ENCODE measurements around the gene GPA33. TPM values are rescaled to one million over a fixed set of nuclear protein-coding genes. Genes with fewer than 3 reads are reported as not detected.
A peak's percentile ranks its signal among the peaks of the same experiment; 100 is the strongest.

Gene GPA33
- polyA plus RNA-seq, 2 of the 4 experiments (the other 2 are of a cell fraction) = not detected

DNA sequence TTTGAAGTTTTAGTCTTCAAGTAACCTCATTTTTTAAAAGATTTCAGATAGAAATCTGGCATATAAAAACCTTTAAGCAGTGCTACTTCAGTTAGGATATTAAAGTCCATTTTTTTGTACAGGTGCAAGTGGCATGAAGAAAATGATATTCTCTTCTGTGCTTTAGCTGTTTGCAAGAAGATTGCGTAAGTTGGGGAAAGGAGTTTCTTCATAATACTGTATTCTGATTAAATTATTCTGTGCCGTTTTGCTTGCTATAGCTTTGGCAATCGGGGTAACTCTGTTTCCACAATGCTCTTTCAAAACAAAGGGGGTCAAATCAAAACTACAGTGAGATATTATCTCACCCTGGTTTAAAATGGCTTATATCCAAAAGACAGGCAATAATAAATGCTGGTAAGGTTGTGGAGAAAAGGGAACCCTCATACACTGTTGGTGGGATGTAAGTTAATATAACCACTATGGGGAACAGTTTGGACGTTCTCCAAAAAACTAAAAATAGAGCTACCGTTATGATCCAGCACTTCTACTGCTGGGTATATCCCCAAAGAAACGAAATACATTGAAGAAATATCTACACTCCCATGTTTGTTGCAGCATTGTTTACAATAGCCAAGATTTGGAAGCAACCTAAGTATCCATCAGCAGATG lies 74.0 kb downstream of the GPA33 start:
- Histone ChIP-seq H3K27ac (no peak overlapping the region), H3K4me3 (no peak overlapping the region), H3K4me1 (no peaks in the 10 kb centered on the region), H3K9me3 (no peaks in the 10 kb centered on the region), H3K4me2 (no peak overlapping the region)
- DNase-seq (ENCODE audit: low read depth in 1 of 2, low spot score in 1 of 2) (no peak), FAIRE-seq (peak; percentile 7), ATAC-seq (no peak)
- no peak for TF ChIP-seq SMC3 (IDR thresholded peaks at IDR 0.05)
- TF ChIP-seq CEBPB (IDR thresholded peaks at IDR 0.05) = peak in 1 of 2 experiments; percentile 25; a peak in 1 of 4 replicates
- POLR2A ChIA-PET = no interaction called here
- WGBS (ENCODE audit: missing lambda C conversion rate) = 23% methylated on average over 6 of the region's 6 CpGs
- CTCF ChIA-PET = no interaction called here

DNA sequence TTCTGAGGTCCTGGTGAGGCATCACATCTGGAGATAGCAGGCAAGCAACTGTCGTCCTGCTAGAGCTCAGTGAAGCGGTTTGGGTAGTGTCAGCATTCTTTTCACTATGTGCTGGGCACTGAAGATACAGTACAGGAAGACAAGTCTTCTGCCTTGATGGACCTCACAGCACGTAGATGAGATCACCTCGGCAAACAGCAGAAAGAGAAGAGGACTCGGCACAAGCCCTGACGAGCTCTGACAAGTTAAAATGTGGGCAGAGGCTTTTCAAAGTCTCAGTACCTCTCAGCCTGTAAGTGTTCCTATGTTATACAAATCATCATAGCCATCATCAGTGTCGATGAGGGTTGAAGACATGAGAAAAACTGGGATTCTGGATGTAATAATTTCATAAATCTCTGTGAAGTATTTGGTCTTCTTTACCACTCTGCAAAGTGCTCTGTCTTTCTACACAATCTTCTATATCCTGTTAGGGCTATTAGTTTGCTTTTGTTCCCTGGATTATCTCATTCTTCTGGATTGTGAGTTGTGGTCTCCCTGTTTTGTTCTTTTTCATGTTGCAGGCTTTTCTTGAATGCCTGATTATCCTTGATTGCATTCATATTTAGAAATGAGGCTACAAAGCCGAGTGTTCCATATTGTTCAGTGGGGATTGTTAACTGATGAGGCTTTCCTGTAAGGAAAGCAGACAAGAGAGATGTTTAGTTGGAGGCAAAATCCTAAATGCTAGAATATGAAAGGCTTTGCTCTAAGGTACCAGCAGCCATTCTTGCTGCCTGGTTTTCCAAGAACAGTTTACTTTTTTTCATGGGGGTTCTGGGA lies 76.9 kb downstream of the GPA33 start:
- Histone ChIP-seq H3K4me1 (no peaks in the 10 kb centered on the region), H3K4me2 (no peak overlapping the region), H3K4me3 (no peak overlapping the region), H3K27ac (no peak overlapping the region), H3K9me3 (no peaks in the 10 kb centered on the region)
- WGBS (ENCODE audit: missing lambda C conversion rate) = 1% methylated on average over 8 of the region's 8 CpGs
- FAIRE-seq = no peak
- no peak for ATAC-seq
- CTCF ChIA-PET = interaction anchor here (1.5 kb wide), 1 partner anchor 10 kb away, joined by 4 read pairs; no protein-coding TSS in a partner anchor
- TF ChIP-seq MAZ (IDR thresholded peaks at IDR 0.05; ENCODE audit: borderline replicate concordance, low read depth, low read length) (no peak), ZFP36 (IDR thresholded peaks at IDR 0.05; ENCODE audit: borderline replicate concordance, partially characterized antibody) (no peak), FOSL2 (IDR thresholded peaks at IDR 0.05) (no peak), FOSL2 (CRISPR knock-in tag; IDR thresholded peaks at IDR 0.05) (no peak), HEYL (CRISPR knock-in tag; IDR thresholded peaks at IDR 0.05) (no peak), CBX8 (IDR thresholded peaks at IDR 0.05) (no peak), HOXA7 (CRISPR knock-in tag; IDR thresholded peaks at IDR 0.05) (no peak), NPAS2 (CRISPR knock-in tag; IDR thresholded peaks at IDR 0.05; ENCODE audit: borderline replicate concordance) (no peak), SMC3 (IDR thresholded peaks at IDR 0.05) (no peak), FOSB (CRISPR knock-in tag; IDR thresholded peaks at IDR 0.05) (no peak), ZNF302 (CRISPR knock-in tag; IDR thresholded peaks at IDR 0.05) (no peak), FOXS1 (CRISPR knock-in tag; IDR thresholded peaks at IDR 0.05) (no peak), ZSCAN20 (CRISPR knock-in tag; IDR thresholded peaks at IDR 0.05) (no peak), MAFK (IDR thresholded peaks at IDR 0.05; ENCODE audit: partially characterized antibody) (no peak), HOXB13 (CRISPR knock-in tag; IDR thresholded peaks at IDR 0.05; ENCODE audit: low read depth) (no peak)
- TF ChIP-seq, protein P1, sequence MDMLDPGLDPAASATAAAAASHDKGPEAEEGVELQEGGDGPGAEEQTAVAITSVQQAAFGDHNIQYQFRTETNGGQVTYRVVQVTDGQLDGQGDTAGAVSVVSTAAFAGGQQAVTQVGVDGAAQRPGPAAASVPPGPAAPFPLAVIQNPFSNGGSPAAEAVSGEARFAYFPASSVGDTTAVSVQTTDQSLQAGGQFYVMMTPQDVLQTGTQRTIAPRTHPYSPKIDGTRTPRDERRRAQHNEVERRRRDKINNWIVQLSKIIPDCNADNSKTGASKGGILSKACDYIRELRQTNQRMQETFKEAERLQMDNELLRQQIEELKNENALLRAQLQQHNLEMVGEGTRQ (IDR thresholded peaks at IDR 0.05) = no peak
- TF ChIP-seq, protein P2, sequence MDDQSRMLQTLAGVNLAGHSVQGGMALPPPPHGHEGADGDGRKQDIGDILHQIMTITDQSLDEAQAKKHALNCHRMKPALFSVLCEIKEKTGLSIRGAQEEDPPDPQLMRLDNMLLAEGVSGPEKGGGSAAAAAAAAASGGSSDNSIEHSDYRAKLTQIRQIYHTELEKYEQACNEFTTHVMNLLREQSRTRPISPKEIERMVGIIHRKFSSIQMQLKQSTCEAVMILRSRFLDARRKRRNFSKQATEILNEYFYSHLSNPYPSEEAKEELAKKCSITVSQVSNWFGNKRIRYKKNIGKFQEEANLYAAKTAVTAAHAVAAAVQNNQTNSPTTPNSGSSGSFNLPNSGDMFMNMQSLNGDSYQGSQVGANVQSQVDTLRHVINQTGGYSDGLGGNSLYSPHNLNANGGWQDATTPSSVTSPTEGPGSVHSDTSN (IDR thresholded peaks at IDR 0.05) = no peak
- TF ChIP-seq, protein P3, sequence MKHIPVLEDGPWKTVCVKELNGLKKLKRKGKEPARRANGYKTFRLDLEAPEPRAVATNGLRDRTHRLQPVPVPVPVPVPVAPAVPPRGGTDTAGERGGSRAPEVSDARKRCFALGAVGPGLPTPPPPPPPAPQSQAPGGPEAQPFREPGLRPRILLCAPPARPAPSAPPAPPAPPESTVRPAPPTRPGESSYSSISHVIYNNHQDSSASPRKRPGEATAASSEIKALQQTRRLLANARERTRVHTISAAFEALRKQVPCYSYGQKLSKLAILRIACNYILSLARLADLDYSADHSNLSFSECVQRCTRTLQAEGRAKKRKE (CRISPR knock-in tag; IDR thresholded peaks at IDR 0.05; ENCODE audit: low read depth) = no peak
- POLR2A ChIA-PET = no interaction called here
- DNase-seq (ENCODE audit: low read depth in 1 of 2, low spot score in 1 of 2) = no peak

DNA sequence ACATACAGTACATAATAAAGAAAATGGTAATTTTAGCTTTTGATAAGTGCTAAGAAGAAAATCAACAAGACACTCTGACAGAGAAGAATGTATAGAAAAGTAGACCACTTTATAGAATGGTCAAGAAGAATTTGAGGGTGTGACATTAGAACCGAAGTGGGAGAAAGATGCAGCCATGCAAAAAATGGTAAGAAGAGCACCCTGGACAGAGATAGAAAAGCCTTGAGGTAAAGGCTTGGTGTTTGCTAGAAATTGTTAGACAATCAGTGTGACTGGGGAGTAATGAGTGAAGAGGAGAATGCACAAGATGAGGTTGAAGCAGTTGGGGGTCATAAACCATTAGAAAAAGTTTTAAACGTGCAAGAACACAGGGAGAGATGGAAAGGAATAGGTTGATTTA lies 77.6 kb downstream of the GPA33 start:
- POLR2A ChIA-PET = no interaction called here
- WGBS (ENCODE audit: missing lambda C conversion rate) = 0% methylated on average over 2 of the region's 2 CpGs
- TF ChIP-seq RFX5 (IDR thresholded peaks at IDR 0.05) (no peak), KDM1A (IDR thresholded peaks at IDR 0.05; ENCODE audit: low read depth) (no peak), POLR2AphosphoS2 (conservative IDR thresholded peaks at IDR 0.05; ENCODE audit: low read length) (no peak), SREBF2 (IDR thresholded peaks at IDR 0.05) (no peak), RCOR1 (IDR thresholded peaks at IDR 0.05; ENCODE audit: low read depth, low read length) (no peak), BHLHE40 (IDR thresholded peaks at IDR 0.05; ENCODE audit: low read depth, low read length) (no peak), EP300 (IDR thresholded peaks at IDR 0.05) (no peak), HOXB13 (CRISPR knock-in tag; IDR thresholded peaks at IDR 0.05; ENCODE audit: low read depth) (no peak), CHD2 (IDR thresholded peaks at IDR 0.05; ENCODE audit: low read length, partially characterized antibody) (no peak), RAD21 (conservative IDR thresholded peaks at IDR 0.05 in 1 of 2, IDR thresholded peaks at IDR 0.05 in 1 of 2) (no peak)
- TF ChIP-seq, protein P4, sequence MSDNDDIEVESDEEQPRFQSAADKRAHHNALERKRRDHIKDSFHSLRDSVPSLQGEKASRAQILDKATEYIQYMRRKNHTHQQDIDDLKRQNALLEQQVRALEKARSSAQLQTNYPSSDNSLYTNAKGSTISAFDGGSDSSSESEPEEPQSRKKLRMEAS (IDR thresholded peaks at IDR 0.05) = no peak
- TF ChIP-seq, protein P5, sequence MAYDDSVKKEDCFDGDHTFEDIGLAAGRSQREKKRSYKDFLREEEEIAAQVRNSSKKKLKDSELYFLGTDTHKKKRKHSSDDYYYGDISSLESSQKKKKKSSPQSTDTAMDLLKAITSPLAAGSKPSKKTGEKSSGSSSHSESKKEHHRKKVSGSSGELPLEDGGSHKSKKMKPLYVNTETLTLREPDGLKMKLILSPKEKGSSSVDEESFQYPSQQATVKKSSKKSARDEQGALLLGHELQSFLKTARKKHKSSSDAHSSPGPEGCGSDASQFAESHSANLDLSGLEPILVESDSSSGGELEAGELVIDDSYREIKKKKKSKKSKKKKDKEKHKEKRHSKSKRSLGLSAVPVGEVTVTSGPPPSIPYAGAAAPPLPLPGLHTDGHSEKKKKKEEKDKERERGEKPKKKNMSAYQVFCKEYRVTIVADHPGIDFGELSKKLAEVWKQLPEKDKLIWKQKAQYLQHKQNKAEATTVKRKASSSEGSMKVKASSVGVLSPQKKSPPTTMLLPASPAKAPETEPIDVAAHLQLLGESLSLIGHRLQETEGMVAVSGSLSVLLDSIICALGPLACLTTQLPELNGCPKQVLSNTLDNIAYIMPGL (CRISPR knock-in tag; IDR thresholded peaks at IDR 0.05; ENCODE audit: borderline replicate concordance) = no peak

More for the DNA sequence above, 77.6 kb downstream of the GPA33 start:
- no peak for FAIRE-seq
- no peak for DNase-seq (ENCODE audit: low read depth in 1 of 2, low spot score in 1 of 2)
- no peaks in the 10 kb centered on the region for H3K4me1 ChIP-seq
- H3K4me3 ChIP-seq = no peak overlapping the region
- H3K9me3 ChIP-seq = no peaks in the 10 kb centered on the region
- no peak for ATAC-seq
- H3K27ac ChIP-seq = no peak overlapping the region
- CTCF ChIA-PET = interaction anchor here (1.5 kb wide), 1 partner anchor 10 kb away, joined by 4 read pairs; no protein-coding TSS in a partner anchor
- H3K4me2 ChIP-seq = no peak overlapping the region
